Renal cortical epithelial cell (primary cell): Measurements from ENCODE around the gene NELFE. TPM values are rescaled to one million over a fixed set of nuclear protein-coding genes. Genes with fewer than 3 reads are reported as not detected.
"Not testable (repeated sequence)": the region's sequence is repeated elsewhere in the genome, so short reads cannot be mapped to it uniquely, and the experiment has no call there.

Source experiments
- DNase-seq: peaks from one replicate; pipeline ENCODE4 v3.0.0-alpha.2; 2011; ENCODE audit warnings: low read depth
- total RNA-seq: library from RNA; depleted of rRNA; stranded (reverse); fragments of >200 nt; gene quantifications from 2 replicates; pipeline ENCODE4 v1.2.3, GENCODE V29; 2014

Gene NELFE
- total RNA-seq, 1 donor from 2014 or later = 92.3 TPM

DNA sequence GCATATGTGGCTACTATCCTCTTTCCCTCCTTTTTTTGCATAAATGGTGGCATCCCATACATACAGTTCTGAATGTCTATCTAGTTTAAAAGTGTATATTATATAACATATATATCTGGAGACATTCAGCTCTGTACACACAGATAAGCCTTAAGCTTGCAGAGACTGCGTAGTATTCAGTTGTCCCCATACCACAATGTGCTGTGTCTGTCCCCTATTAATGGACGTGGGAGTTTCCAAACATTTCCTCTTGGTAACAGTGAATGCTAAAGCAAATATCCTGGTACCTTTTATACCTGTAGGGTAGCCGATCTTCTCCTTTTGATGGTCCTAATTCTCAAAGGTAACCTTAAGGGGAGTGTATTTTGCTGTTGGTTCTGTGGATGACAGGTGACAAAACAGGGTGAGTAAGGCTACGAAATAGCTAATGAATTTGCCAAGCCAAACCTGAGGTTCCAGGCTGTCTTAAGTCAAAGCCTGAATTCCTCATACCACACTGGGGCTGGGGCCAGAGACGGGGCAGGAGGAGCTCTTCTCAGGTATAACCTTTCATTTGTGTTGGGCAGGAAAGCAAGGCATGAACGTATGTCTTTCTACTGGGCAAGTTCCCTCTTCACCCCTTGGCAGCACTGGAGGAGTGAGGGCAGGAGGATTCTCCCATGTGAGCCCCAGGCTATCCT is 39.0 kb downstream of the NELFE start:
- DNase-seq = no peak

DNA sequence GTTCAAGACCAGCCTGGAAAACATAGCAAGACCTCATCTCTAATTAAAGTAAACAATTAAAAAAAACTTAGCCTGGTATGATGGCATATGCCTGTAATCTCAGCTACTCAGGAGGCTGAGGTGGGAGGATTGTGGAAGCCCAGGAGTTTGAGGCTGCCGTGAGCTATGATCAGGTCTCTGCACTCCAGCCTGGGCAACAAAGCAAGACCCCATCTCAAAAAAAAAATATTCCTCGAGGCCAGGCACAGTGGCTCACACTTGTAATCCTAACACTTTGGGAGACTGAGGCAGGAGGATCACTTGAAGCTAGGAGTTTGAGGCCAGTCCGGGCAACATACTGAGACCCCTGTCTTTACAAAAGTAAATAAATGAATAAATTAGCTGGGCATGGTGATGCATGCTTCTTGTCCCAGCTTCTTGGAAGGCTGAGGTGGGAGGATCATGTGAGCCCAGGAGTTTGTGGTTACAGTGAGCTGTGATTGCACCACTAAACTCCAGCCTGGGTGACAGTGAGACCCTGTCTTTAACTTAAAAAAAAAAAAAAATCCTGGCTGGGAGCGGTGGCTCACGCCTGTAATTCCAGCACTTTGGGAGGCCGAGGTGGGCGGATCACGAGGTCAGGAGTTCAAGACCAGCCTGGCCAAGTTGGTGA is 40.6 kb downstream of the NELFE start:
- peak; percentile 43 for DNase-seq

DNA sequence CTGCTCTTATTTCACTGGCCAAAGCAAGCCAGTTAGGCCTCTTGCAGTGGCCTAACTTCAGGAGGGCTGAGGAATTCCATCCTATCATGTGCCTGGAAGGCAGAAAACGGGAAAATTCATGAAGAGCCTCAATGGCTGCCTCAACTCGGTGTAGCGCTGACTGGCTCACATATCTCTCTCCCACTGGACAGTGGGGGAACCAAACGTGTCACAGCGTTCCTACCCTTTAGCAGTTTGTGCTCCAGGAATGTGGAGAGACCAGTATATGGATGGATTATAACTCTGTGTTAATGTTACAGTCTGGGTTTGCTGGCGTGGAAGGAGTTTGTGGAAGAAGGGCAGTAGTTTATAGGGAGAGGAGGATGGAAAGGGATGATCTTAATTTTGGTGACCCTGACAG is 43.0 kb downstream of the NELFE start:
- no peak for DNase-seq

DNA sequence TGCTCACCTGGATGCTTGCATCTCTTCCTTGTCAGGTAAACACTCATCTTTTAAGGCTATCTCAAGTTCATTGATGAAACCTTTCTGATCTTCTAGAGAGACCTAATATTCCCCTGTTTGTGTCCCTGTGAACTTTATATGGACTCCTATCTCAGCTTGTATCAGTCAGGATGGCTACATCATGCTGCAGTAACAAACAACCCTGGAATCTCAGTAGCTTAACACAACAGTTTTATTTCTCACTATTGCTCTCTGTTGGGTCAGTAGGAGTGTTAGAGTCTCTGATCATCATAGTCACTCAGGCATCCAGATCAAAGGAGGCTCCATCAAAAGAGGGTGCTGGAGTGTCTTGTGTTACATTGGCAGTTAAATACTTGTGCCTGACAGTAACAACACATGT is 43.4 kb downstream of the NELFE start:
- no peak for DNase-seq

DNA sequence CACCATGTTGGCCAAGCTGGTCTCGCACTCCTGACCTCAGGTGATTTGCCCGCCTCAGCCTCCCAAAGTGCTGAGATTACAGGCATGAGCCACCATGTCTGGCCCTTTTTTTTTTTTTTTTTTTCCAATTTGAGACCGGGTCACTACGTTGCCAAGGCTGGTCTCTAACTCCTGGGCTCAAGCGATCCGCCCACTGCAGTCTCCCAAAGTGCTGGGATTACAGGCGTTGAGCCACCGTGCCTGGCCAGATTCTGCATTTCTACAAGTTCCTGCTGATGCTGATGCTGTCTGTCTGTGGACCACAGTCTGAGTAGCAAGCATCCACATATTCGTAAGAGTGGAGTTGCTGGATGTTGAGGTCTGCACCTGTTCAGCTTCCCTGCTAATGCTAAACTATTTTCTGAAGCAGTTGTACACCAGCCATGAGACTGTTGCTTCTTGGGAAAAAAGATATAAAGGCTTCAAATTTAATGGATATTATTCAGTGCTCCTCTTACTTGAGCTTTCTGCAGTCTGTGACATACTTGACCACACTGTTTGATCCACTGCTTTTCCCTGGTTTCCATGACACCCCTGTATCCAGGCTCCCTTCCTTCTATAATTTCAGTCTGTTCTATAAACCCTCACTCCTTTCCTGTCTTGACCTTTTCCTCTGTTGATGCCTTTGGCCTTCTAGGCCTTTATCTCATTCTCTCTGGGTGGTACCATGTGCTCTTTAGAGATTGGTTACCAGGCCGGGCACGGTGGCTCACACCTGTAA is 46.8 kb downstream of the NELFE start:
- DNase-seq = no peak

DNA sequence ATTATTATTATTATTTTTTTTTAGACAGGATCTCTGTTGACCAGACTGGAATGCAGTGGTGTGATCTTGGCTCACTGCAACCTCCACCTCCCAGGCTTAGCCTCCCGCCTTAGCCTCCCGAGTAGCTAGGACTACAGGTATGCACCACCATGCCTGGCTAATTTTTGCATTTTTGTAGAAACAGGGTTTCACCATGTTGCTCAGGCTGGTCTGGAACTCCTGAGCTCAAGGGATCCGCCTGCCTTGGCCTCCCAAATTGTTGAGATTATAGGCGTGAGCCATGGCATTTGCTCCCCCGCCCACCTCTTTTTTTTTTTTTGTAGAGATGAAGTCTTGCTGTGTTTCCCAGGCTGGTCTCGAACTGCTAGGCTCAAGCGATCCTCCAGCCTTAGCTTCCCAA is 49.5 kb downstream of the NELFE start:
- not testable (repeated sequence) for DNase-seq

DNA sequence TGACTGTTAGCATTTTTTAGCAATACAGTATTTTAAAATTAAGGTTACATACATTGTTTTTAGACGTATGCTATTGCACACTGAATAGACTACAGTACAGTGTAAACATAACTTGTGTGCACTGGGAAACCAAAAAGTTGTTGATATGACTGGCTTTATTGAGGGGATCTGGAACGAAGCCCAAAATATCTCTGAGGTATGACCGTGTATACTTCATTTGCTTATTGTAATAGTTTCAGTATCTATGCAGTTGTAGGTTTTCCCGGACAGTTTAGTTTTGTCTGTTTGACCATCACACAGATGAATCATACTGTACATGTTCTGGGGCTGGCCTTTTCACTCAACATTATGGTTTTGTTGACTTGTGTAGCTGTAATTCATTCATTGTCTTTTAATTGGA is 50.0 kb downstream of the NELFE start:
- no peak for DNase-seq

DNA sequence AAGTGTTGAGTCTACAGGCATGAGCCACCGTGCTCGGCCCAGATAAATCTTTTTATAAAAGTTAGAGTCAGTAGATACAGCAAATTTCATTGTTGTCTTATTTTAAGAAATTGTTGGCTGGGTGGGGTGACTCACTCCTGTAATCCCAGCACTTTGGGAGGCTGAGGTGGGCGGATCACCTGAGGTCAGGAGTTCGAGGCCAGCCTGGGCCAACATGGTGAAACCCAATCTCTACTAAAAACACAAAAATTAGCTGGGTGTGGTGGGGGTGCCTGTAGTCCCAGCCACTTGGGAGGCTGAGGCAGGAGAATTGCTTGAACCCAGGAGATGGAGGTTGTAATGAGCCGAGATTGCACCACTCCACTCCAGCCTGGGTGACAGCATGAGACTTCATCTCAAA is 50.5 kb downstream of the NELFE start:
- not testable (repeated sequence) for DNase-seq

DNA sequence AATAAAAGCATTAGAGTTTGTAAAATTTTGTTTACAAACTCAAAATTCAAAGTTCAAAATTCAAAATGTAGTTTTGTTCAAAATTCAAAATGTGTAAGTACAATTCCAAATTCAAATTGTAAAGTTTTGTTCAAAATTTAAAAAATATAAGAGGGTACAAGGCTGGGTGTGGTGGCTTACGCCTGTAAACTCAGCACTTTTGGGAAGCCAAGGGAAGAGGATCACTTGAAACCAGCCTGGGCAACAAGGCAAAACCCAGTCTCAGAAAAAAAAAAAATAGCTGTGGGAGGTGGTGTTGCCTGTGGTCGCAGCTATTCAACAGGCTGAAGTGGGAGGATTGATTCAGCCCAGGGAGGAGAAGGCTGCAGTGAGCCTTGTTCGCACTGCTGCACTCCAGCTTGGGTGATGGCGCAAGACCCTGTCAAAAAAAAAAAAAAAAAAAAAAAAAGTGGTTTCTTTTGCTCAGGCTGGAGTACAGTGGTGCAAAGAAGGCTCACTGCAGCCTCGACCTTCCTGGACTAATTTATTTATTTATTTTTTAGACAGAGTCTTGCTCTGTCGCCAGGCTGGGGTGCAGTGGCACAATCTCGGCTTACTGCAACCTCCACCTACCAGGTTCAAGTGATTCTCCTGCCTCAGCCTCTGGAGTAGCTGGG is 51.5 kb downstream of the NELFE start:
- DNase-seq = peak; percentile 92

DNA sequence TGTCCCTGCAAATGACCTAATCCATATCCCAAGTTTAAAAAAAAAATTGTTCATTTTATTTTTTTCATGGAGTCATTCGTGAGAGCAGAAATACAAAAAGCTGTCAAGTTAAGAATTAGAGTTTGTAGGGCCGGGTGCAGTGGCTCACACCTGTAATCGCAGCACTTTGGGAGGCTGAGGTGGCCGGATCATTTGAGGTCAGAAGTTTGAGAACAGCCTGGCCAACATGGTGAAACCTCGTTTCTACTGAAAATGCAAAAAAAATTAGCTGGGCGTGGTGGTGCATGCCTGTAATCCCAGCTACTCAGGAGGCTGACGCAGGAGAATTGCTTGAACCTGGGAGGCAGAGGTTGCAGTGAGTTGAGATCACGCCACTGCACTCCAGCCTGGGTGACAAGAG is 52.0 kb downstream of the NELFE start:
- not testable (repeated sequence) for DNase-seq

DNA sequence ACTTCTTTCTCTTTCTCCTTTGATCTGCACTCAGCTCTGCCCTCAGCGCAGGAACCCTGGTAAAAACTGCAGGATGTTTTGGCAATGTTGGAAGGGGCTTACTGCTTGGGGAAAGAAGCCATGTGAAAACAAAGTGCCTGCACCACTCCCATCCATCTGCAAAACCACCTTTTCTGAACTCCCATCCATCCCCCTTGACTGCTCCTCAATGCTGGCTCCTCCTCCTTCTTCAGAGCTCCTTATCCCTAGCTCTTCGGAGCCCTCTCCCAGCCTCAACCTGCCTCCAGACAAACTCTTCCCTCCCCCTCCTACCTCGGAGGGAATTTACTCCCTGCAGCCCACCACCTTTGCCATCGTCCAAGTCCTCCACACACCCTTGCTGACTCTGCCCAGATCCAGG is 52.6 kb downstream of the NELFE start:
- no peak for DNase-seq

DNA sequence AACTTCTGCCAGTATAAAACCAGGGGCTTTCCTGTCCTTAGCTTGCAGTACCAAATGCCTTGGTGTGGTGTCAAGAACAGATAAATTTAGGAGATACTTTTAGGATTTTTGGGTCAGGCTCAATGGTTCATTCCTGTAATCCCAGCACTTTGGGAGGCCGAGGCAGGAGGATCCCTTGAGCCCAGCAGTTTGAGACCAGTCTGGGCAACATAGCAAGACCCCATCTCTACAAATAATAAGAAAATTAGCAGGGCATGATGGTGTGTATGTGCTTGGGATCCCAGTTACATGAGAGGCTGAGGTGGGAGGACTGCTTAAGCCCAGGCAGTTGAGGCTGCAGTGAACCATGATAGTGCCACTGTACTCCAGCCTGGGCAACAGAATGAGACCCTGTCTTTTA is 53.7 kb downstream of the NELFE start:
- DNase-seq = no peak

DNA sequence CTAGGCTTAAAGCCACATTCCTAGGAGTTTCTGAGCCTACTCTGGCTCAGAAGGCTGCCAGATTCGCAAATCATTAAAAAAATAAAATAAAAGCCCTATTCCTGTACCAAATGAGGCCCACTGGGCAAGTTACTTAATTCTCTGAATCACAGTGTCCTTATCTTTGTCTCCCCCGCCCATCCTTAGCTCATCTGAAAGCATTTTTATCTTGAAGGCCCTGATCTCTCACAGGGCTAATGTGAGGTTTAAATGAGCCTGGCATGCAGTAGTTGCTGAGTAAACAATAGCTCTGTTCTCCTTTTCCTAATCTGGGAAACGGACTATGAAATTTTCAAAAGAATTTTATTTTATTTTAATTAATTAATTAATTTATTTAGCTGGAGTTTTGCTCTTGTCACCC is 54.8 kb downstream of the NELFE start:
- no peak for DNase-seq

Other genes starting within 250 kb of the NELFE start
- gene LY6G6D, start 243.6 kb downstream of the NELFE start, total RNA-seq = not detected in 2 replicates
- not detected in 2 replicates for gene LY6G6C, start 237.2 kb downstream of the NELFE start, total RNA-seq
- gene MPIG6B, start 235.6 kb downstream of the NELFE start, total RNA-seq = not detected in 2 replicates
- 101 and 121 TPM in 2 replicates for gene DDAH2, start 229.7 kb downstream of the NELFE start, total RNA-seq
- gene CLIC1, start 222.4 kb downstream of the NELFE start, total RNA-seq = 345 and 2,008 TPM in 2 replicates
- 4.4 and 6.6 TPM in 2 replicates for gene MSH5, start 219.0 kb downstream of the NELFE start, total RNA-seq
- 0.50 and 0.69 TPM in 2 replicates for gene SAPCD1, start 196.3 kb downstream of the NELFE start, total RNA-seq
- gene VWA7, start 181.6 kb downstream of the NELFE start, total RNA-seq = 2.6 and 8.5 TPM in 2 replicates
- gene VARS1, start 163.2 kb downstream of the NELFE start, total RNA-seq = 67.4 and 103 TPM in 2 replicates
- 16.6 and 46.9 TPM in 2 replicates for gene LSM2, start 152.0 kb downstream of the NELFE start, total RNA-seq
- gene HSPA1L, start 143.7 kb downstream of the NELFE start, total RNA-seq = 0.87 and 2.0 TPM in 2 replicates
- 178 and 296 TPM in 2 replicates for gene HSPA1A, start 143.4 kb downstream of the NELFE start, total RNA-seq
- gene HSPA1B, start 131.2 kb downstream of the NELFE start, total RNA-seq = 197 and 264 TPM in 2 replicates
- gene NEU1, start 96.2 kb downstream of the NELFE start, total RNA-seq = 104 and 112 TPM in 2 replicates
- gene SLC44A4, start 80.0 kb downstream of the NELFE start, total RNA-seq = 1.1 and 26.6 TPM in 2 replicates
- 37.7 and 72.3 TPM in 2 replicates for gene EHMT2, start 61.3 kb downstream of the NELFE start, total RNA-seq
- gene ZBTB12, start 56.9 kb downstream of the NELFE start, total RNA-seq = 0.69 and 5.9 TPM in 2 replicates
- gene C2, start 31.3 kb downstream of the NELFE start, total RNA-seq = 1.7 TPM in 1 of 2 replicates, not detected in the other
- 24.3 and 32.7 TPM in 2 replicates for gene CFB, start 12.9 kb downstream of the NELFE start, total RNA-seq
- 46.5 and 47.3 TPM in 2 replicates for gene SKIC2, start 204 bp upstream of the NELFE start, total RNA-seq
- 10.6 and 16.9 TPM in 2 replicates for gene DXO, start 13.2 kb upstream of the NELFE start, total RNA-seq
- gene C4A, start 23.1 kb upstream of the NELFE start, total RNA-seq = 1.6 and 42.4 TPM in 2 replicates
- 0.35 and 32.2 TPM in 2 replicates for gene C4B, start 55.8 kb upstream of the NELFE start, total RNA-seq
- 0.20 TPM in 1 of 2 replicates, not detected in the other for gene CYP21A2, start 79.4 kb upstream of the NELFE start, total RNA-seq
- gene TNXB, start 150.4 kb upstream of the NELFE start, total RNA-seq = 0.75 TPM in 1 of 2 replicates, not detected in the other
- gene ATF6B, start 169.3 kb upstream of the NELFE start, total RNA-seq = 16.5 and 26.2 TPM in 2 replicates
- 5.6 and 7.6 TPM in 2 replicates for gene FKBPL, start 171.3 kb upstream of the NELFE start, total RNA-seq
- not detected in 2 replicates for gene PRRT1, start 193.0 kb upstream of the NELFE start, total RNA-seq
- 10.4 and 48.7 TPM in 2 replicates for gene PPT2, start 195.2 kb upstream of the NELFE start, total RNA-seq
- 1.3 TPM in 1 of 2 replicates, not detected in the other for gene EGFL8, start 205.6 kb upstream of the NELFE start, total RNA-seq
- 9.9 and 30.8 TPM in 2 replicates for gene AGPAT1, start 217.1 kb upstream of the NELFE start, total RNA-seq
- 58.8 and 80.2 TPM in 2 replicates for gene RNF5, start 219.4 kb upstream of the NELFE start, total RNA-seq
- gene AGER, start 225.3 kb upstream of the NELFE start, total RNA-seq = 0.60 TPM in 1 of 2 replicates, not detected in the other
- gene PBX2, start 231.2 kb upstream of the NELFE start, total RNA-seq = 32.0 and 55.9 TPM in 2 replicates
- gene GPSM3, start 233.7 kb upstream of the NELFE start, total RNA-seq = 0.40 and 1.9 TPM in 2 replicates